Natural killer cell (primary cell): ENCODE results near the gene ZNF775. TPM values are rescaled to one million over a fixed set of nuclear protein-coding genes. Genes with fewer than 3 reads are reported as not detected.

Experiments
- ATAC-seq, 3 donors: fragments of 150-1000 bp in 2 of 3; fragments of 200-7000 bp in 1 of 3; cut with Tn5 transposase; 1 replicate in 1 of 3; 2 replicates in 2 of 3; pipeline ENCODE4 v1.10.0; 2021; ENCODE audit warnings: mild to moderate bottlenecking in 2 of 3, moderate library complexity in 2 of 3
- DNase-seq, 2 donors: peaks; one replicate each; pipeline versions ENCODE4 v3.0.0 to v3.0.0-alpha.2; 2013 to 2021; ENCODE audit warnings: mixed read lengths in 1 of 2
- H3K27ac ChIP-seq: one replicate; pipeline ENCODE4 v1.5.1; 2013; ENCODE audit warnings: mild to moderate bottlenecking, low read length
- H3K27me3 ChIP-seq: one replicate; pipeline ENCODE4 v1.6.1; 2013; ENCODE audit warnings: low read length; ENCODE audit not compliant: control insufficient read depth, insufficient read depth
- H3K36me3 ChIP-seq: one replicate; pipeline ENCODE4 v1.6.1; 2013; ENCODE audit warnings: low read length; ENCODE audit not compliant: control insufficient read depth, insufficient read depth
- H3K4me1 ChIP-seq: one replicate; pipeline ENCODE4 v1.6.1; 2013; ENCODE audit warnings: low read length; ENCODE audit not compliant: control insufficient read depth, insufficient read depth
- H3K4me3 ChIP-seq: one replicate; pipeline ENCODE4 v1.5.1; 2013; ENCODE audit warnings: low read length
- H3K9me3 ChIP-seq: one replicate; pipeline ENCODE4 v1.6.1; 2013; ENCODE audit warnings: low read length; ENCODE audit not compliant: control insufficient read depth, insufficient read depth
- H3K27ac Mint-ChIP-seq, 2 donors: one replicate each; pipeline ENCODE4 v1.8.0; 2022; ENCODE audit warnings: mild to moderate bottlenecking in 2 of 2, mixed read lengths in 2 of 2, moderate library complexity in 1 of 2
- H3K27me3 Mint-ChIP-seq, 2 donors: one replicate each; pipeline ENCODE4 v1.8.0; 2022; ENCODE audit warnings: low read depth in 2 of 2, mixed read lengths in 2 of 2
- H3K36me3 Mint-ChIP-seq: one replicate; pipeline ENCODE4 v1.8.0; 2022; ENCODE audit warnings: mixed read lengths
- H3K4me1 Mint-ChIP-seq, 2 donors: one replicate each; pipeline ENCODE4 v1.8.0; 2022; ENCODE audit warnings: mixed read lengths in 2 of 2
- H3K4me3 Mint-ChIP-seq: one replicate; pipeline ENCODE4 v1.8.0; 2022; ENCODE audit warnings: mild to moderate bottlenecking, moderate library complexity, mixed read lengths
- H3K9me3 Mint-ChIP-seq, 2 donors: one replicate each; pipeline ENCODE4 v1.8.0; 2022; ENCODE audit warnings: mixed read lengths in 2 of 2
- CTCF ChIP-seq: fragments of 200-600 bp; IDR thresholded peaks from one replicate; pipeline ENCODE4 v1.8.0; 2022; ENCODE audit warnings: antibody characterized with exemption
- WGBS: methylation state at CpG from one replicate; pipeline ENCODE4 v1.1.7; 2013; ENCODE audit warnings: missing lambda C conversion rate; ENCODE audit not compliant: insufficient coverage; 5-methylcytosine and 5-hydroxymethylcytosine counted together
- intact Hi-C: fragments of 100-400 bp; cut with micrococcal nuclease; formaldehyde crosslinking; loops from one replicate; pipeline ENCODE4 v1.14.2; 2022
- total RNA-seq, 4 donors: library from RNA; stranded (reverse); fragments of 120-200 nt in 1 of 4; gene quantifications; one replicate each; pipeline versions ENCODE4 v1.2.3 to v1.2.4, GENCODE V29; 2013 to 2022

ZNF775 gene
- total RNA-seq, 3 donors from 2014 or later (not counting 1 experiment from before 2014, with no cell fraction given), result 1.3 to 2.7 (median 1.6) TPM

GRCh38 chr7:150342121-150342408, 37.1 kb upstream of the ZNF775 start:
- peaks cover 0 to 11% of the 10 kb centered on the region in 2 donors for H3K4me1 Mint-ChIP-seq
- H3K9me3 Mint-ChIP-seq, result no peaks in the 10 kb centered on the region
- TF ChIP-seq CTCF, result no peak
- peaks cover 4% of the 10 kb centered on the region for H3K9me3 ChIP-seq
- no peak for ATAC-seq
- no peak overlapping the region for H3K27ac ChIP-seq
- WGBS, result 96% methylated on average over 9 of the region's 9 CpGs
- peaks cover 6% of the 10 kb centered on the region for H3K36me3 ChIP-seq
- no peak overlapping the region for H3K27ac Mint-ChIP-seq
- no peak overlapping the region for H3K4me3 ChIP-seq
- intact Hi-C loops, result no loop called here
- DNase-seq, result no peak
- peaks cover 20% of the 10 kb centered on the region for H3K27me3 ChIP-seq
- H3K4me1 ChIP-seq, result peaks cover 12% of the 10 kb centered on the region
- H3K36me3 Mint-ChIP-seq, result no peaks in the 10 kb centered on the region
- peak overlapping the region; percentile 13 for H3K4me3 Mint-ChIP-seq
- peaks cover 33 to 41% of the 10 kb centered on the region in 2 donors for H3K27me3 Mint-ChIP-seq

GRCh38 chr7:150343225-150343624, 35.9 kb upstream of the ZNF775 start:
- Histone ChIP-seq H3K36me3 (no peaks in the 10 kb centered on the region), H3K4me3 (no peak overlapping the region), H3K9me3 (peaks cover 4% of the 10 kb centered on the region), H3K4me1 (peaks cover 12% of the 10 kb centered on the region), H3K27me3 (peaks cover 20% of the 10 kb centered on the region), H3K27ac (no peak overlapping the region)
- DNase-seq (no peak), ATAC-seq (no peak)
- H3K27me3 Mint-ChIP-seq, result peaks cover 33 to 40% of the 10 kb centered on the region in 2 donors
- H3K4me3 Mint-ChIP-seq, result no peak overlapping the region
- H3K9me3 Mint-ChIP-seq, result no peaks in the 10 kb centered on the region
- WGBS, result 56% methylated on average over 2 of the region's 2 CpGs
- no peak for TF ChIP-seq CTCF
- H3K27ac Mint-ChIP-seq, result no peak overlapping the region
- peaks cover 0 to 11% of the 10 kb centered on the region in 2 donors for H3K4me1 Mint-ChIP-seq
- no peaks in the 10 kb centered on the region for H3K36me3 Mint-ChIP-seq
- intact Hi-C loops, result no loop called here

GRCh38 chr7:150344299-150344698, 34.8 kb upstream of the ZNF775 start:
- no peaks in the 10 kb centered on the region for H3K36me3 ChIP-seq
- Mint-ChIP-seq H3K27me3 (peaks cover 33 to 43% of the 10 kb centered on the region in 2 donors), H3K27ac (no peak overlapping the region), H3K4me3 (no peak overlapping the region), H3K36me3 (no peaks in the 10 kb centered on the region), H3K4me1 (peaks cover 0 to 11% of the 10 kb centered on the region in 2 donors), H3K9me3 (no peaks in the 10 kb centered on the region)
- peaks cover 20% of the 10 kb centered on the region for H3K27me3 ChIP-seq
- intact Hi-C loops, result no loop called here
- no peak overlapping the region for H3K4me3 ChIP-seq
- DNase-seq, result no peak
- H3K27ac ChIP-seq, result no peak overlapping the region
- ATAC-seq, result no peak
- no peak for TF ChIP-seq CTCF
- H3K4me1 ChIP-seq, result peaks cover 12% of the 10 kb centered on the region
- peaks cover 4% of the 10 kb centered on the region for H3K9me3 ChIP-seq

- no peak for DNase-seq
- no peaks in the 10 kb centered on the region for H3K9me3 Mint-ChIP-seq
- peaks cover 20% of the 10 kb centered on the region for H3K27me3 ChIP-seq
- TF ChIP-seq CTCF, result no peak
- H3K9me3 ChIP-seq, result peaks cover 4% of the 10 kb centered on the region
- H3K27me3 Mint-ChIP-seq, result peaks cover 33 to 40% of the 10 kb centered on the region in 2 donors
- intact Hi-C loops, result no loop called here
- ATAC-seq, result no peak
- no peak overlapping the region for H3K4me3 ChIP-seq
- no peaks in the 10 kb centered on the region for H3K36me3 ChIP-seq
- H3K4me1 Mint-ChIP-seq, result peaks cover 0 to 9% of the 10 kb centered on the region in 2 donors
- no peak overlapping the region for H3K4me3 Mint-ChIP-seq
- no peak overlapping the region for H3K27ac Mint-ChIP-seq
- H3K4me1 ChIP-seq, result peaks cover 9% of the 10 kb centered on the region
- WGBS, result 93% methylated on average over 1 of the region's 1 CpG
- no peaks in the 10 kb centered on the region for H3K36me3 Mint-ChIP-seq
- no peak overlapping the region for H3K27ac ChIP-seq
These were observed 34.1 kb upstream of the ZNF775 start for GRCh38 chr7:150345012-150345411.
